Astrocyte (in vitro differentiated cells and primary cell): Measurements from ENCODE around the gene CRTAP. TPM values are rescaled to one million over a fixed set of nuclear protein-coding genes. Genes with fewer than 3 reads are reported as not detected.
"Not testable (repeated sequence)": the region's sequence is repeated elsewhere in the genome, so short reads cannot be mapped to it uniquely, and the experiment has no call there.

Experiments used
- DNase-seq: peaks from one replicate; pipeline ENCODE4 v3.0.0-alpha.2; 2010; ENCODE audit warnings: low read depth
- FAIRE-seq: peaks from 2 replicates; lab custom pipeline; 2011; peaks lifted over from hg19 to GRCh38; lab: Jason Lieb, UNC
- H2AFZ ChIP-seq: 2 replicates; pipeline ENCODE4 v1.6.0; 2012; ENCODE audit warnings: low read depth, low read length, inconsistent platforms
- H3K27ac ChIP-seq: 2 replicates; pipeline ENCODE4 v1.5.1; 2011; ENCODE audit warnings: low read depth, low read length, inconsistent platforms
- H3K27me3 ChIP-seq: 2 replicates; pipeline ENCODE4 v1.6.0; 2011; ENCODE audit warnings: low read length, inconsistent platforms; ENCODE audit not compliant: insufficient read depth
- H3K36me3 ChIP-seq: 2 replicates; pipeline ENCODE4 v1.5.1; 2011; ENCODE audit warnings: low read length, inconsistent platforms; ENCODE audit not compliant: insufficient read depth
- H3K4me1 ChIP-seq: 2 replicates; pipeline ENCODE4 v1.5.1; 2011; ENCODE audit warnings: low read length, inconsistent platforms; ENCODE audit not compliant: insufficient read depth
- H3K4me2 ChIP-seq: 2 replicates; pipeline ENCODE4 v1.6.0; 2012; ENCODE audit warnings: low read length, inconsistent platforms
- H3K4me3 ChIP-seq: 2 replicates; pipeline ENCODE4 v1.5.1; 2011; ENCODE audit warnings: low read depth, mild to moderate bottlenecking, low read length, inconsistent platforms; ENCODE audit not compliant: insufficient read depth
- H3K79me2 ChIP-seq: 2 replicates; pipeline ENCODE4 v1.6.0; 2012; ENCODE audit warnings: mild to moderate bottlenecking, low read length, inconsistent platforms; ENCODE audit not compliant: insufficient read depth
- H3K9ac ChIP-seq: 2 replicates; pipeline ENCODE4 v1.6.0; 2012; ENCODE audit warnings: mild to moderate bottlenecking, low read length, inconsistent platforms
- H3K9me3 ChIP-seq: 2 replicates; pipeline ENCODE4 v1.5.1; 2012; ENCODE audit warnings: low read depth, mild to moderate bottlenecking, low read length, inconsistent platforms; ENCODE audit not compliant: insufficient read depth
- H4K20me1 ChIP-seq: 2 replicates; pipeline ENCODE4 v1.6.0; 2012; ENCODE audit warnings: low read length, inconsistent platforms; ENCODE audit not compliant: insufficient read depth
- H3K27ac Mint-ChIP-seq: one replicate; pipeline ENCODE4 v1.8.0; 2021; ENCODE audit warnings: mild to moderate bottlenecking, mixed read lengths; ENCODE audit not compliant: unreplicated experiment
- H3K27me3 Mint-ChIP-seq: one replicate; pipeline ENCODE4 v1.8.0; 2021; ENCODE audit warnings: low read depth, mixed read lengths; ENCODE audit not compliant: unreplicated experiment
- H3K36me3 Mint-ChIP-seq: one replicate; pipeline ENCODE4 v1.8.0; 2021; ENCODE audit warnings: low read depth, mixed read lengths; ENCODE audit not compliant: unreplicated experiment
- H3K4me1 Mint-ChIP-seq: one replicate; pipeline ENCODE4 v1.8.0; 2021; ENCODE audit warnings: low read depth, mixed read lengths; ENCODE audit not compliant: unreplicated experiment
- H3K4me3 Mint-ChIP-seq: one replicate; pipeline ENCODE4 v1.8.0; 2021; ENCODE audit warnings: mild to moderate bottlenecking, moderate library complexity, mixed read lengths; ENCODE audit not compliant: unreplicated experiment
- H3K9me3 Mint-ChIP-seq: one replicate; pipeline ENCODE4 v1.8.0; 2021; ENCODE audit warnings: mild to moderate bottlenecking, mixed read lengths; ENCODE audit not compliant: unreplicated experiment
- CTCF ChIP-seq: IDR thresholded peaks from 2 replicates; pipeline ENCODE4 v1.5.1; 2011; ENCODE audit warnings: low read depth, mild to moderate bottlenecking, inconsistent platforms, low read length, moderate library complexity; ENCODE audit not compliant: insufficient read depth
- EZH2 ChIP-seq: IDR thresholded peaks from 2 replicates; pipeline ENCODE4 v1.6.1; 2012; ENCODE audit warnings: mild to moderate bottlenecking, low read length, inconsistent platforms; ENCODE audit not compliant: insufficient read depth
- total RNA-seq: library from RNA; stranded (reverse); gene quantifications from 2 replicates; pipeline ENCODE4 v1.2.1, GENCODE V29; 2021

The CRTAP gene
- total RNA-seq, 1 donor from 2014 or later, result 145 TPM

- H3K36me3 ChIP-seq, result no peaks in the 10 kb centered on the region
- H3K9me3 ChIP-seq, result no peaks in the 10 kb centered on the region
- FAIRE-seq (no peak), DNase-seq (no peak)
- no peaks in the 10 kb centered on the region for H4K20me1 ChIP-seq
- H3K27me3 ChIP-seq, result no peaks in the 10 kb centered on the region
- H3K27me3 Mint-ChIP-seq, result peaks cover 4% of the 10 kb centered on the region
- no peak overlapping the region for H3K4me3 ChIP-seq
- H3K9ac ChIP-seq, result no peak overlapping the region
- peaks cover 5% of the 10 kb centered on the region for H3K9me3 Mint-ChIP-seq
- H3K27ac Mint-ChIP-seq, result no peak overlapping the region
- no peak overlapping the region for H3K4me3 Mint-ChIP-seq
- no peak overlapping the region for H2AFZ ChIP-seq
- no peaks in the 10 kb centered on the region for H3K79me2 ChIP-seq
- no peak overlapping the region for H3K27ac ChIP-seq
- H3K36me3 Mint-ChIP-seq, result peaks cover 5% of the 10 kb centered on the region
- no peak for TF ChIP-seq CTCF
- no peak for TF ChIP-seq EZH2
- H3K4me1 ChIP-seq, result no peaks in the 10 kb centered on the region
- H3K4me1 Mint-ChIP-seq, result no peaks in the 10 kb centered on the region
- H3K4me2 ChIP-seq, result no peak overlapping the region
Measured at GRCh38 chr3:33174711-33175414, 61.0 kb downstream of the CRTAP start.

GRCh38 chr3:33179132-33179531, 65.3 kb downstream of the CRTAP start:
- no peak for DNase-seq
- Histone ChIP-seq H3K27me3 (no peaks in the 10 kb centered on the region), H3K27ac (no peak overlapping the region), H3K9ac (no peak overlapping the region), H4K20me1 (no peaks in the 10 kb centered on the region), H3K4me1 (no peaks in the 10 kb centered on the region), H3K4me3 (no peak overlapping the region), H3K79me2 (no peaks in the 10 kb centered on the region), H3K9me3 (no peaks in the 10 kb centered on the region), H3K36me3 (no peaks in the 10 kb centered on the region), H3K4me2 (no peak overlapping the region), H2AFZ (no peak overlapping the region)
- Mint-ChIP-seq H3K4me1 (no peaks in the 10 kb centered on the region), H3K27me3 (peaks cover 4% of the 10 kb centered on the region), H3K9me3 (peaks cover 8% of the 10 kb centered on the region), H3K4me3 (no peak overlapping the region), H3K27ac (no peak overlapping the region), H3K36me3 (peaks cover 2% of the 10 kb centered on the region)
- TF ChIP-seq EZH2 (no peak), CTCF (no peak)
- FAIRE-seq, result no peak

- DNase-seq, result no peak
- peaks cover 11% of the 10 kb centered on the region for H3K9me3 Mint-ChIP-seq
- peaks cover 2% of the 10 kb centered on the region for H3K36me3 Mint-ChIP-seq
- Histone ChIP-seq H3K4me2 (no peak overlapping the region), H3K27ac (no peak overlapping the region), H4K20me1 (no peaks in the 10 kb centered on the region), H3K27me3 (no peaks in the 10 kb centered on the region), H3K4me3 (no peak overlapping the region), H3K79me2 (no peaks in the 10 kb centered on the region), H3K9ac (no peak overlapping the region), H3K4me1 (no peaks in the 10 kb centered on the region), H3K9me3 (no peaks in the 10 kb centered on the region), H2AFZ (no peak overlapping the region), H3K36me3 (no peaks in the 10 kb centered on the region)
- H3K4me3 Mint-ChIP-seq, result no peak overlapping the region
- H3K27ac Mint-ChIP-seq, result no peak overlapping the region
- H3K4me1 Mint-ChIP-seq, result no peaks in the 10 kb centered on the region
- no peak for FAIRE-seq
- TF ChIP-seq EZH2 (no peak), CTCF (no peak)
- no peaks in the 10 kb centered on the region for H3K27me3 Mint-ChIP-seq
Measured at GRCh38 chr3:33181229-33181628, 67.4 kb downstream of the CRTAP start.

GRCh38 chr3:33181641-33182040, 67.8 kb downstream of the CRTAP start:
- not testable (repeated sequence) for H3K36me3 Mint-ChIP-seq, H3K4me1 ChIP-seq, FAIRE-seq, H3K9me3 ChIP-seq, H3K27me3 Mint-ChIP-seq, H3K4me2 ChIP-seq, H4K20me1 ChIP-seq, DNase-seq, H2AFZ ChIP-seq, H3K27ac Mint-ChIP-seq, H3K4me3 Mint-ChIP-seq, H3K27me3 ChIP-seq, H3K79me2 ChIP-seq, H3K36me3 ChIP-seq, H3K4me3 ChIP-seq, H3K27ac ChIP-seq, H3K9ac ChIP-seq, H3K4me1 Mint-ChIP-seq
- H3K9me3 Mint-ChIP-seq, result peaks cover 11% of the 10 kb centered on the region
